ENCODE measurements around the gene FAM98C. TPM values are rescaled to one million over a fixed set of nuclear protein-coding genes. Genes with fewer than 3 reads are reported as not detected.
"Not testable (repeated sequence)": the region's sequence is repeated elsewhere in the genome, so short reads cannot be mapped to it uniquely, and the experiment has no call there.

Gene FAM98C
- total RNA-seq, 4 donors from 2014 or later = 28.9 to 76.8 (median 48.1) TPM

GRCh38 chr19:38360839-38361631 lies 41.9 kb upstream of the FAM98C start:
- Histone ChIP-seq H3K36me3 (no peaks in the 10 kb centered on the region), H3K4me3 (peak overlapping the region; percentile 32 to 65 (median 63)), H3K27ac (peak overlapping the region in 1 of 4 donors; percentile 58), H3K4me1 (peaks cover 0 to 19% (median 4%) of the 10 kb centered on the region in 4 donors), H3K9me3 (no peaks in the 10 kb centered on the region), H3K27me3 (peaks cover 0 to 3% of the 10 kb centered on the region in 2 donors)
- TF ChIP-seq, protein P1, sequence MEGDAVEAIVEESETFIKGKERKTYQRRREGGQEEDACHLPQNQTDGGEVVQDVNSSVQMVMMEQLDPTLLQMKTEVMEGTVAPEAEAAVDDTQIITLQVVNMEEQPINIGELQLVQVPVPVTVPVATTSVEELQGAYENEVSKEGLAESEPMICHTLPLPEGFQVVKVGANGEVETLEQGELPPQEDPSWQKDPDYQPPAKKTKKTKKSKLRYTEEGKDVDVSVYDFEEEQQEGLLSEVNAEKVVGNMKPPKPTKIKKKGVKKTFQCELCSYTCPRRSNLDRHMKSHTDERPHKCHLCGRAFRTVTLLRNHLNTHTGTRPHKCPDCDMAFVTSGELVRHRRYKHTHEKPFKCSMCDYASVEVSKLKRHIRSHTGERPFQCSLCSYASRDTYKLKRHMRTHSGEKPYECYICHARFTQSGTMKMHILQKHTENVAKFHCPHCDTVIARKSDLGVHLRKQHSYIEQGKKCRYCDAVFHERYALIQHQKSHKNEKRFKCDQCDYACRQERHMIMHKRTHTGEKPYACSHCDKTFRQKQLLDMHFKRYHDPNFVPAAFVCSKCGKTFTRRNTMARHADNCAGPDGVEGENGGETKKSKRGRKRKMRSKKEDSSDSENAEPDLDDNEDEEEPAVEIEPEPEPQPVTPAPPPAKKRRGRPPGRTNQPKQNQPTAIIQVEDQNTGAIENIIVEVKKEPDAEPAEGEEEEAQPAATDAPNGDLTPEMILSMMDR (IDR thresholded peaks at IDR 0.05) = no peak
- no peak for TF ChIP-seq POLR2A (IDR thresholded peaks at IDR 0.05)
- DNase-seq = no peak

- Histone ChIP-seq H3K27me3 (peaks cover 0 to 3% of the 10 kb centered on the region in 2 donors), H3K4me3 (peak overlapping the region; percentile 32 to 65 (median 63)), H3K36me3 (no peaks in the 10 kb centered on the region), H3K9me3 (no peaks in the 10 kb centered on the region), H3K4me1 (peaks cover 0 to 19% (median 4%) of the 10 kb centered on the region in 4 donors), H3K27ac (peak overlapping the region in 2 of 4 donors; percentile 58 to 62)
- TF ChIP-seq, protein P1 (IDR thresholded peaks at IDR 0.05) = peak in 5 of 6 experiments; percentile 8 to 53 (median 42)
- no peak for TF ChIP-seq POLR2A (IDR thresholded peaks at IDR 0.05)
- DNase-seq = peak; percentile 72 to 88 (median 83)
These were observed 41.2 kb upstream of the FAM98C start for GRCh38 chr19:38361633-38362075.

DNA sequence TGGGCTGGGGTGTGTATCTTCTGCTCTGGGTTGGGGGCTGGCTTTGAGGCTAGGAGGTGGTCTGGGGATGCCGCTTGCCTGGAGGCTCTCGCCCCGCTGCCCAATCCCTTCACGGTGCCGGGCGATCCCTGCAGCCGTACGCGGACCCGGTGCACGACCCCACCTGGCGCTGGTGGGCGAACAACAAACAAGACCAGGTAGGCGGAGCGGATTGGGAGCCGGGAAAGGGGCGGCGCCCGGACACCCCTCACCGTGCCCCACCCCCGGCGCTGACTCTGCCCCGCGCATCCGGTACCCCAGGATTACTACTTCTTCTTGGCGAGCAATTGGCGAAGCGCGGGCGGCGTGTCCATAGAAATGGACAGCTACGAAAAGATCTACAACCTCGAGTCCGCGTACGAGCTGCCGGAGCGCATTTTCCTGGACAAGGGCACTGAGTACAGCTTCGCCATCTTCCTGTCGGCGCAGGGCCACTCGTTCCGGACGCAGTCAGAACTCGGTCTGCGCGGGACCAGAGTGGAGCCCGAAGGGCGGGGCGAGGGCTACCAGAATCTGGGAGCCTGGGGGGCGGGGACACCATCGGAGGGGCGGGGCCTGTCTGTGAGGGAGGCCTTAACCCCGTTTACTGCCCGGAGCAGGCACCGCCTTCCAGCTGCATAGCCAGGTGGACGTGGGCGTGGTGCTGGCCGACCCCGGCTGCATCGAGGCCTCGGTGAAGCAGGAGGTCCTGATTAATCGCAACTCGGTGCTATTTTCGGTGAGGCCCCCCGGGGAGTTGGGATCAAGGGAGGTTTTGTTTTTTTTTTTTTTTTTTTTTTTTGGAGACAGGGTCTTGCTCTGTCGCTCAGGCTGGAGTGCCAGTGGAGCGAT lies 40.6 kb upstream of the FAM98C start:
- Histone ChIP-seq H3K9me3 (no peaks in the 10 kb centered on the region), H3K4me1 (peaks cover 0 to 19% (median 4%) of the 10 kb centered on the region in 4 donors), H3K36me3 (no peaks in the 10 kb centered on the region), H3K27ac (peak overlapping the region in 3 of 4 donors; percentile 22 to 62 (median 58)), H3K4me3 (peak overlapping the region; percentile 32 to 65 (median 63)), H3K27me3 (peaks cover 0 to 3% of the 10 kb centered on the region in 2 donors)
- DNase-seq = peak; percentile 77 to 94 (median 86)
- no peak for TF ChIP-seq POLR2A (IDR thresholded peaks at IDR 0.05)
- TF ChIP-seq, protein P1 (IDR thresholded peaks at IDR 0.05) = no peak

DNA sequence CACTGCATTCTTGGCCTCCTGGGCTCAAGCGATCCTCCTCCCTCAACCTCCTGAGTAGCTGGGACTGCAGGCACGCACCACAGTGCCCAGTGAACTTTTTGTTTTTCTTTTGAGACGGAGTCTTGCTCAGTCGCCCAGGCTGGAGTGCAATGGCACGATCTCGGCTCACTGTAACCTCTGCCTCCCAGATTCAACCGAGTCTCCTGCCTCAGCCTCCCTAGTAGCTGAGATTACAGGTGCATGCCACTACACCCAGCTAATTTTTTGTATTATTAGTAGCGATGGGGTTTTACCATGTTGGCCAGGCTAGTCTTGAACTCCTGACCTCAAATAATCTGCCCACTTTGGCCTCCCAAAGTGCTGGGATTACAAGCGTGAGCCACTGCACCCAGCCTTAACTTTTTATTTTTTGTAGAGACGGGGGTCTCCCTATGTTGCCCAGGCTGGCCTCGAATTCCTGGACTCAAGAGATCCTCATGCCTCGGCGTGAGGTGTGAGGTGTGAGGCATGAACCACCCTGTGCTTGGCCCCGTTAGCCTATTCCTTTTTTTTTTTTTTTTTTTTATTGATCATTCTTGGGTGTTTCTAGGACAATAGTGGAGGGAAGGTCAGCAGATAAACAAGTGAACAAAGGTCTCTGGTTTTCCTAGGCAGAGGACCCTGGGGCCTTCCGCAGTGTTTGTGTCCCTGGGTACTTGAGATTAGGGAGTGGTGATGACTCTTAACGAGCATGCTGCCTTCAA lies 39.8 kb upstream of the FAM98C start:
- not testable (repeated sequence) for H3K27ac ChIP-seq, H3K27me3 ChIP-seq, DNase-seq, H3K9me3 ChIP-seq, H3K36me3 ChIP-seq
- H3K4me3 ChIP-seq = peak overlapping the region in 1 of 4 donors; percentile 64
- H3K4me1 ChIP-seq = peaks cover 0 to 19% (median 4%) of the 10 kb centered on the region in 4 donors

GRCh38 chr19:38367041-38367440 lies 35.9 kb upstream of the FAM98C start:
- no peak for DNase-seq
- Histone ChIP-seq H3K9me3 (no peaks in the 10 kb centered on the region), H3K27me3 (peaks cover 0 to 3% of the 10 kb centered on the region in 2 donors), H3K4me3 (no peak overlapping the region), H3K36me3 (no peaks in the 10 kb centered on the region), H3K4me1 (peaks cover 0 to 11% (median 4%) of the 10 kb centered on the region in 4 donors), H3K27ac (no peak overlapping the region)
- TF ChIP-seq, protein P1 (IDR thresholded peaks at IDR 0.05) = no peak

Measured in Peyer's patch (tissue), 4 donors.